PC-3 (cell line): ENCODE results near the gene LGALS9. TPM values are rescaled to one million over a fixed set of nuclear protein-coding genes. Genes with fewer than 3 reads are reported as not detected.

Experiments
- ATAC-seq: fragments of 200-7000 bp; cut with Tn5 transposase; 2 replicates; pipeline ENCODE4 v1.9.1; 2020; ENCODE audit warnings: mild to moderate bottlenecking, moderate library complexity
- BruUV-seq: library from RNA; stranded (reverse); fragments of 400-500 nt; replicated peaks from 2 replicates; lab custom pipeline; 2021; lab: Mats Ljungman, UMichigan
- CTCF ChIA-PET: fragments of 300-600 bp; sonication (Branson Sonifier 250); formaldehyde crosslinking; loops from one replicate; lab custom pipeline; 2022; ENCODE audit warnings: antibody characterized with exemption; lab: Charles Lee
- POLR2A ChIA-PET: fragments of 300-600 bp; sonication (Branson Sonifier 250); formaldehyde crosslinking; loops from one replicate; lab custom pipeline; 2022; ENCODE audit warnings: antibody characterized with exemption; ENCODE audit not compliant: unreplicated experiment; lab: Charles Lee
- DNase-seq: peaks from one replicate; pipeline ENCODE4 v3.0.0-alpha.2; 2015
- H2AFZ ChIP-seq: fragments of 300-600 bp; sonication (generic); 2 replicates; pipeline ENCODE4 v1.6.0; 2016; ENCODE audit warnings: antibody characterized with exemption, low read length
- H3F3A ChIP-seq: fragments of 300-600 bp; sonication (generic); one replicate; pipeline ENCODE4 v1.6.0; 2017; ENCODE audit warnings: antibody characterized with exemption, low read length, control low read depth, mild to moderate bottlenecking; ENCODE audit not compliant: unreplicated experiment
- H3K27ac ChIP-seq: fragments of 300-600 bp; sonication (generic); 2 replicates; pipeline ENCODE4 v1.5.1; 2016; ENCODE audit warnings: mild to moderate bottlenecking, low read length
- H3K27me3 ChIP-seq: fragments of 300-600 bp; sonication (generic); 2 replicates; pipeline ENCODE4 v1.6.1; 2016; ENCODE audit warnings: low read length, mixed read lengths
- H3K36me3 ChIP-seq: fragments of 300-600 bp; sonication (generic); 2 replicates; pipeline ENCODE4 v1.6.1; 2016; ENCODE audit warnings: low read depth, mixed run types, low read length, mixed read lengths
- H3K4me1 ChIP-seq: fragments of 300-600 bp; sonication (generic); 2 replicates; pipeline ENCODE4 v1.5.1; 2016; ENCODE audit warnings: low read length; ENCODE audit not compliant: insufficient read depth
- H3K4me2 ChIP-seq: fragments of 300-600 bp; sonication (generic); 2 replicates; pipeline ENCODE4 v1.6.0; 2016; ENCODE audit warnings: low read length
- H3K4me3 ChIP-seq: fragments of 300-600 bp; sonication (generic); 2 replicates; pipeline ENCODE4 v1.5.1; 2016; ENCODE audit warnings: mild to moderate bottlenecking, low read length, mixed read lengths
- H3K79me2 ChIP-seq: fragments of 300-600 bp; sonication (generic); 2 replicates; pipeline ENCODE4 v1.6.1; 2017; ENCODE audit warnings: low read length, mixed read lengths
- H3K9ac ChIP-seq: fragments of 300-600 bp; sonication (generic); 2 replicates; pipeline ENCODE4 v1.6.0; 2016; ENCODE audit warnings: mild to moderate bottlenecking, low read length
- H3K9me2 ChIP-seq: fragments of 300-600 bp; sonication (generic); replicated peaks from 2 replicates; pipeline ENCODE4 v1.6.1; 2016; ENCODE audit warnings: mixed run types, low read length, mixed read lengths
- H3K9me3 ChIP-seq: fragments of 300-600 bp; sonication (generic); 2 replicates; pipeline ENCODE4 v1.6.1; 2016; ENCODE audit warnings: low read length, mixed read lengths
- H4K20me1 ChIP-seq: fragments of 300-600 bp; sonication (generic); 2 replicates; pipeline ENCODE4 v1.6.1; 2016; ENCODE audit warnings: low read length, mixed read lengths
- CTCF ChIP-seq: fragments of 300-600 bp; sonication (generic); conservative IDR thresholded peaks from 2 replicates; pipeline ENCODE4 v1.5.1; 2017; ENCODE audit warnings: antibody characterized with exemption, low read depth, mild to moderate bottlenecking, low read length
- EZH2 ChIP-seq: fragments of 300-600 bp; sonication (generic); IDR thresholded peaks from one replicate; pipeline ENCODE4 v1.6.1; 2017; ENCODE audit warnings: antibody characterized with exemption, mild to moderate bottlenecking, low read length; ENCODE audit not compliant: unreplicated experiment
- EZH2phosphoT487 ChIP-seq: fragments of 300-600 bp; sonication (generic); IDR thresholded peaks from 2 replicates; pipeline ENCODE4 v1.6.1; 2018; ENCODE audit warnings: mild to moderate bottlenecking, antibody characterized with exemption, low read length, borderline replicate concordance
- intact Hi-C: fragments of 100-400 bp; cut with micrococcal nuclease; formaldehyde crosslinking; loops from 2 replicates; pipeline ENCODE4 v1.9.0; 2023
- total RNA-seq: library from RNA; depleted of rRNA; stranded (reverse); fragments of >200 nt; gene quantifications from 2 replicates; pipeline ENCODE4 v1.2.3, GENCODE V29; 2014

LGALS9 gene
- total RNA-seq, 1 experiment from 2014 or later = 1.1 TPM

GRCh38 chr17:27657620-27658019 lies 26.6 kb downstream of the LGALS9 start:
- Histone ChIP-seq H3F3A (no peaks in the 10 kb centered on the region), H4K20me1 (no peaks in the 10 kb centered on the region)
- no TSS peak for BruUV-seq

GRCh38 chr17:27659683-27660082 lies 28.7 kb downstream of the LGALS9 start:
- intact Hi-C loops = no loop called here
- TF ChIP-seq CTCF (no peak), EZH2phosphoT487 (no peak), EZH2 (no peak)
- Histone ChIP-seq H3K9me2 (no peaks in the 10 kb centered on the region), H3K36me3 (no peaks in the 10 kb centered on the region), H3K4me2 (no peak overlapping the region), H3K9me3 (no peaks in the 10 kb centered on the region), H2AFZ (no peak overlapping the region), H3K4me1 (no peaks in the 10 kb centered on the region), H3F3A (no peaks in the 10 kb centered on the region), H3K27me3 (no peaks in the 10 kb centered on the region), H3K9ac (no peak overlapping the region), H4K20me1 (no peaks in the 10 kb centered on the region), H3K4me3 (no peak overlapping the region), H3K79me2 (no peaks in the 10 kb centered on the region), H3K27ac (no peak overlapping the region)
- CTCF ChIA-PET = no interaction called here
- BruUV-seq = no TSS peak
- no peak for ATAC-seq
- DNase-seq = no peak
- POLR2A ChIA-PET = no interaction called here

More at GRCh38 chr17:27657620-27658019, 26.6 kb downstream of the LGALS9 start:
- no peaks in the 10 kb centered on the region for H3K9me3 ChIP-seq
- no peak overlapping the region for H2AFZ ChIP-seq
- intact Hi-C loops = no loop called here
- H3K27ac ChIP-seq = no peak overlapping the region
- ATAC-seq (no peak), DNase-seq (peak; percentile 40)
- CTCF ChIA-PET = no interaction called here
- no peaks in the 10 kb centered on the region for H3K36me3 ChIP-seq
- no peaks in the 10 kb centered on the region for H3K27me3 ChIP-seq
- H3K9me2 ChIP-seq = no peaks in the 10 kb centered on the region
- no peak overlapping the region for H3K4me3 ChIP-seq
- POLR2A ChIA-PET = no interaction called here
- no peaks in the 10 kb centered on the region for H3K79me2 ChIP-seq
- H3K4me2 ChIP-seq = no peak overlapping the region
- no peak for TF ChIP-seq EZH2
- no peak for TF ChIP-seq EZH2phosphoT487
- TF ChIP-seq CTCF = no peak
- H3K9ac ChIP-seq = no peak overlapping the region
- no peaks in the 10 kb centered on the region for H3K4me1 ChIP-seq

GRCh38 chr17:27660436-27660835 lies 29.4 kb downstream of the LGALS9 start:
- ATAC-seq (no peak), DNase-seq (no peak)
- Histone ChIP-seq H3K36me3 (no peaks in the 10 kb centered on the region), H3K9ac (no peak overlapping the region), H3F3A (no peaks in the 10 kb centered on the region), H3K9me2 (no peaks in the 10 kb centered on the region), H3K27me3 (no peaks in the 10 kb centered on the region), H3K4me1 (no peaks in the 10 kb centered on the region), H2AFZ (no peak overlapping the region), H3K4me2 (no peak overlapping the region), H4K20me1 (no peaks in the 10 kb centered on the region), H3K27ac (no peak overlapping the region), H3K79me2 (no peaks in the 10 kb centered on the region), H3K4me3 (no peak overlapping the region), H3K9me3 (no peaks in the 10 kb centered on the region)
- BruUV-seq = no TSS peak
- intact Hi-C loops = no loop called here
- ChIA-PET POLR2A (no interaction called here), CTCF (no interaction called here)
- TF ChIP-seq CTCF (no peak), EZH2phosphoT487 (no peak), EZH2 (no peak)
